ENCODE data around the gene ANKLE2.
"Not testable (repeated sequence)": the region's sequence is repeated elsewhere in the genome, so short reads cannot be mapped to it uniquely, and the experiment has no call there.

The ANKLE2 gene

DNA sequence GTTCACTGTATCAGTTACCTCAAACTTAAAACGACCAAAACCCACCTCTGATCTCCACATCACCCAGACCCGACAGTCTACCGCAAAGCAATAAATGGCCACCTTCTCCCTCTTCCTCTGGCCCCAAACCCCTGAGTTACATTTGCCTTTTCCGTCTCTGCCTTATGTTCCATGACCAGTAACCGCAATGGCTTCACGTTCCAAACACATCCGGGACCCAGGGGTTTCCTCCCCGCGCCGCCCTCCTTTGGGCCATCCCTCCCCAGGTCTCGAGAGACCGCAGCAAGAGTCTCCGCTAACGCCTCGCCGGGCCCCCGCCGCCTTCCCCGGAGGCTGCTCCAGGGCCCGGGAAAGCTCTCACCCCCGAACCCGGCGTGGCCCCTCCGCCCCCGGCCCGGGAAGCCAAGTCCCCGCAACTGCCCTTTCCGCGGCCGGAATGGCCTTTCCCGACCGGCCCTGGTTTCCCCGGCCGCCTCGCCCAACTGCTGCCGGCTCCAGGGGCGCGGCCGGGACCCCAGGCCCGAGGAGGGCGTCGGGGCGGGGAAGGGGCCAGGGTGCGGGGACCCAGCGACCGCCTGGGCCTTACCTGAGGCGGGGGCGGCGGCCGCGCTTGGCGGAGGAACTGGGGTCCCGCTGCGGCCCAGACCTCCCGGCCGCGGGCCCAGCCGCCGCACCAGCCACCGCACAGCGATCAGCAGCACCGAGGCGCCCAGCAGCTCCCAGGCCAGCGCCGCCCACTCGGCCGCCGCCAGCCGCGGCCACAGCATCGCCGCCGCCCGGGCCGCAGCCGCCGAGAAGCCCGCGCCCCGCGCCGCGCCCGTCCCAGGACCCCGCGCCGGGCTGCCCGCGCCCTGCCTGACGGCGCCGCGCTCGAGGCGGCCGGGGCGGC is at the start of gene ANKLE2:
Gene ANKLE2 (minus strand): TSS at position 801 of the 889 bp plus-strand sequence. CDS start 34 bp downstream, at position 767.
- TF ChIP-seq, protein P1, sequence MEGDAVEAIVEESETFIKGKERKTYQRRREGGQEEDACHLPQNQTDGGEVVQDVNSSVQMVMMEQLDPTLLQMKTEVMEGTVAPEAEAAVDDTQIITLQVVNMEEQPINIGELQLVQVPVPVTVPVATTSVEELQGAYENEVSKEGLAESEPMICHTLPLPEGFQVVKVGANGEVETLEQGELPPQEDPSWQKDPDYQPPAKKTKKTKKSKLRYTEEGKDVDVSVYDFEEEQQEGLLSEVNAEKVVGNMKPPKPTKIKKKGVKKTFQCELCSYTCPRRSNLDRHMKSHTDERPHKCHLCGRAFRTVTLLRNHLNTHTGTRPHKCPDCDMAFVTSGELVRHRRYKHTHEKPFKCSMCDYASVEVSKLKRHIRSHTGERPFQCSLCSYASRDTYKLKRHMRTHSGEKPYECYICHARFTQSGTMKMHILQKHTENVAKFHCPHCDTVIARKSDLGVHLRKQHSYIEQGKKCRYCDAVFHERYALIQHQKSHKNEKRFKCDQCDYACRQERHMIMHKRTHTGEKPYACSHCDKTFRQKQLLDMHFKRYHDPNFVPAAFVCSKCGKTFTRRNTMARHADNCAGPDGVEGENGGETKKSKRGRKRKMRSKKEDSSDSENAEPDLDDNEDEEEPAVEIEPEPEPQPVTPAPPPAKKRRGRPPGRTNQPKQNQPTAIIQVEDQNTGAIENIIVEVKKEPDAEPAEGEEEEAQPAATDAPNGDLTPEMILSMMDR (IDR thresholded peaks at IDR 0.05; ENCODE audit: low read depth, low read length) = no peak
- peak within 1 kb of the TSS; percentile 76 for H3K4me3 ChIP-seq (ENCODE audit: low read depth, low read length)
- DNase-seq (ENCODE audit: low read depth, low spot score) = peak; percentile 81
- in situ Hi-C loops (cut with HindIII; ENCODE audit: low sequenced_read_pairs) = no loop called here

DNA sequence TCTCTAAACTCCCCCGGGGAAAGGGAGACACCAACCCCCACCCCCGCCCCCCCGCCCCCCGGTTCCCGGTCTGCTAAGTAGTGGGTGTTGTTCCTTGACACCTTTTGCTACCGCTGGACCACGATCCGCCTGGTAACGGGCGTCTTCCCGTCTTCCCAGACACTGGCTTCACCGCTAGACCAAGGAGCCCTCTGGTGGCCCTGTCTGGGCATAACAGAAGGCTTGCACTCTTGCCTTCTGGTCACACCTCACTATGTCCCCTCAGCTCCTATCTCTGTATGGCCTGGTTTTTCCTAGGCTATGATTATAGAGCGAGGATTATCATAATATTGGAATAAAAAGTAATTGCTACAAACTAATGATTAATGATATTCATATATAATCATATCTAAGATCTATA is 47.8 kb upstream of the ANKLE2 start:
- TF ChIP-seq, protein P1 (IDR thresholded peaks at IDR 0.05; ENCODE audit: low read depth, low read length) = peak; percentile 50
- in situ Hi-C loops (cut with HindIII; ENCODE audit: low sequenced_read_pairs); DNase-seq (ENCODE audit: low read depth, low spot score); H3K4me3 ChIP-seq (ENCODE audit: low read depth, low read length): not testable (repeated sequence)

DNA sequence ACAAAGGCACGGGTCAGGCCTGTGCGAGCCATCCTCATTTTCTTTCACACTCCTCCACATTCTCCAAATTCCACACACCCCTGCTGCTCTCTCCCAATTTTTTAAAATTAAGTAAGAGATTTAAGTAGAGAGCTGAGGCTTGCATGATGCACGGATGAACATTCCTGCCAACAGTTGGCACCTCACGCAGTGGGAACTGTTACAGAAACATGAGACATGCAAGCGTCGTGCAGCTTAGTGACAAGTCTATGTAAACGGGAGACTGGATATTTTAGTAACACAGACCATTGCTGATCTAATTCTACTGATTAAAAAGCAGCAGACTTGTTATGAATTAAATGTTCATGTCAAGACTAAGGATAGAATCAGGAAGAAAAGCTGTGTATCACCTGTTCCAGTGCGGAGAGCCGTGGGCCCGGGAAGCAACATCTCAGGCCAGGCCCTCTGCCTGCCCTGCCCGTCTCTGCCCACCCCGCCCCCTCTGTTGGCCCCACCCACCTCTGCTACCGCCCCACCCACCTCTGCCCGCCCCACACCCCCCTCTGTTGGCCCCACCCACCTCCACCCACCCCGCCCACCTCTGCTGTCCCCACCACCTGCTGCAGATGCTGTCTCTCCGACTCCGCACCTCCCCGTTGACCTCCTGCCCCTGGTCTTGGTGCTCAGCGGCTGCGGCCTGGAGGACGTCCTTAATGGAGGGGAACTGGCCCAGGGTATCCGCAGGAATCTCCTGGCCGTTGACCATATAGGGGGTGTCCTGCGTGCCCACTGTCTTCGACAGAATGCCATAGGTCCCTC is 45.9 kb upstream of the ANKLE2 start:
- DNase-seq (ENCODE audit: low read depth, low spot score) = no peak
- no peak overlapping the region for H3K4me3 ChIP-seq (ENCODE audit: low read depth, low read length)
- in situ Hi-C loops (cut with HindIII; ENCODE audit: low sequenced_read_pairs) = no loop called here
- TF ChIP-seq, protein P1 (IDR thresholded peaks at IDR 0.05; ENCODE audit: low read depth, low read length) = no peak

DNA sequence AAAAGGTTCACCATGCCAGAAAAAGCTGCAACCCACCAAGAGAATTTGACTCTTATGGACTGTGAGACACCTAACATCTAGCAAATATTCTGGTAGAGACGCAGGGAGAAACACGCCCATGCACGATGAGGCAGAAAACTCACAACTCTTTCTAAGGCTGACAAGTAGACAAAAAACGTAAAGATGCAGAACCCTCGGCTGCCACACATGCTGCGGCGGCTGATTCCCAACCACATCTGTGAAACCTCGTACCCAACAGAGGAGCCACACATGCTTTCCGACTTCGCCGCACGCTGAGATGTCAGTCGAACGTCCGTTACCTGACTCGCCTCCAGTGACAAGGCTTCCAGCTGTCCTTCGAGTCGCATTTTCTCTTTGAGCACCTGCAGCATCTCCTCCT is 45.2 kb upstream of the ANKLE2 start:
- TF ChIP-seq, protein P1 (IDR thresholded peaks at IDR 0.05; ENCODE audit: low read depth, low read length) = no peak
- in situ Hi-C loops (cut with HindIII; ENCODE audit: low sequenced_read_pairs) = no loop called here
- no peak for DNase-seq (ENCODE audit: low read depth, low spot score)
- H3K4me3 ChIP-seq (ENCODE audit: low read depth, low read length) = no peak overlapping the region

DNA sequence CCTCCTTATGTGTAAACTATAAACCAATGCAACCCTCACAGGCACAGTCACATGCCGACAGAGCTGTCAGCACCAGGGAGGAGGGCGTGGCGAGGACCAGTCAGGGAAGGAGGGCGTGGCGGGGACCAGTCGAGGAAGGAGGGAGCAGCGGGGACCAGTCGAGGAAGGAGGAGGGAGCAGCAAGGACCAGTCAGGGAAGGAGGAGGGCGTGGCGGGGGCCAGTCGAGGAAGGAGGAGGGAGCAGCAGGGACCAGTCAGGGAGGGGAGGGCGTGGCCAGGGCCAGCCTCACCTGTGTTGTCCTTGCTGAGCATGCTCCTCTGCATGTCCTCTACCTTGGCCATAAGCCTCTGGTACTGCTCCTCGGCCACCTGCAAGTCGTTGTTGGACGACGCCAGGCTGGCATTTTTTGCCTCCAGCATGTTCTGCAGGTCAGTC is 42.8 kb upstream of the ANKLE2 start:
- in situ Hi-C loops (cut with HindIII; ENCODE audit: low sequenced_read_pairs) = no loop called here
- no peak overlapping the region for H3K4me3 ChIP-seq (ENCODE audit: low read depth, low read length)
- DNase-seq (ENCODE audit: low read depth, low spot score) = no peak
- TF ChIP-seq, protein P1 (IDR thresholded peaks at IDR 0.05; ENCODE audit: low read depth, low read length) = no peak

DNA sequence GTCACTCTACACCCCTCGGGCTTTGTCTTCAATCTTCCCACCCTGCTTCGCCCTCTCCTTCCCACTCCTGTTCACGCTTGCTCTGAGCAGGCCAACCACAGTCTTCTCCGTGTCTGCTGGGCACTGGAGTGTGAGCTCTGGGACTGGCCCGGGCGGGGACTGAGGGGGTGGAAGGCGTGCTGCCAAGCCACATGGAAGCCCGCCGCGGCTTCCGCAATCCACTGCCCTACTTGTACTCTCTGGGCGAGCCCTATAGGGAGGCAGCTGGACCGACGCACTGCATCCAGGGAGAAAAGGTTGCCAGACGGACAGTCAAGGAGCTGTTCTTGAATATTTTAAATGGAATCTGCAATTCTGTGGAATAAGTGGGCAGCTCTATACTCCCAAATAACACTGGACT is 42.3 kb upstream of the ANKLE2 start:
- in situ Hi-C loops (cut with HindIII; ENCODE audit: low sequenced_read_pairs) = no loop called here
- no peak overlapping the region for H3K4me3 ChIP-seq (ENCODE audit: low read depth, low read length)
- TF ChIP-seq, protein P1 (IDR thresholded peaks at IDR 0.05; ENCODE audit: low read depth, low read length) = no peak
- no peak for DNase-seq (ENCODE audit: low read depth, low spot score)

All from astrocyte of the spinal cord (primary cell).